Colon (tissue), 2 donors: ENCODE results near the gene TAF5L.
"Not testable (repeated sequence)": the region's sequence is repeated elsewhere in the genome, so short reads cannot be mapped to it uniquely, and the experiment has no call there.

Source experiments
- FAIRE-seq: peaks from 2 replicates; lab custom pipeline; 2012; peaks lifted over from hg19 to GRCh38; lab: Jason Lieb, UNC
- donor health status: control.
- donor health status: control.

The TAF5L gene

GRCh38 chr1:229603371-229604005 is 22.4 kb downstream of the TAF5L start:
- FAIRE-seq: no peak

GRCh38 chr1:229600229-229600628 is 25.7 kb downstream of the TAF5L start:
- no peak for FAIRE-seq

GRCh38 chr1:229599218-229599954 is 26.5 kb downstream of the TAF5L start:
- no peak for FAIRE-seq

GRCh38 chr1:229597877-229598276 is 28.0 kb downstream of the TAF5L start:
- FAIRE-seq: no peak

GRCh38 chr1:229596925-229597699 is 28.8 kb downstream of the TAF5L start:
- no peak for FAIRE-seq

GRCh38 chr1:229595876-229596275 is 30.0 kb downstream of the TAF5L start:
- not testable (repeated sequence) for FAIRE-seq

- no peak for FAIRE-seq
These were observed 31.5 kb downstream of the TAF5L start for GRCh38 chr1:229594227-229595008.

GRCh38 chr1:229593800-229594199 is 32.1 kb downstream of the TAF5L start:
- FAIRE-seq: no peak

GRCh38 chr1:229590119-229590518 is 35.8 kb downstream of the TAF5L start:
- FAIRE-seq: no peak

GRCh38 chr1:229585338-229585737 is 40.6 kb downstream of the TAF5L start:
- no peak for FAIRE-seq

- no peak for FAIRE-seq
These were observed 43.2 kb downstream of the TAF5L start for GRCh38 chr1:229582715-229583114.

- FAIRE-seq: no peak
These were observed 43.8 kb downstream of the TAF5L start for GRCh38 chr1:229582011-229582694.

- no peak for FAIRE-seq
These were observed 44.4 kb downstream of the TAF5L start for GRCh38 chr1:229581485-229581884.

- no peak for FAIRE-seq
These were observed 46.8 kb downstream of the TAF5L start for GRCh38 chr1:229579059-229579673.

GRCh38 chr1:229578168-229579058 is 47.5 kb downstream of the TAF5L start:
- no peak for FAIRE-seq

- FAIRE-seq: no peak
These were observed 51.1 kb downstream of the TAF5L start for GRCh38 chr1:229574679-229575442.

GRCh38 chr1:229572286-229572685 is 53.6 kb downstream of the TAF5L start:
- peak; percentile 5 for FAIRE-seq

- FAIRE-seq: no peak
These were observed 54.9 kb downstream of the TAF5L start for GRCh38 chr1:229570891-229571516.

- FAIRE-seq: no peak
These were observed 55.6 kb downstream of the TAF5L start for GRCh38 chr1:229570305-229570704.
